Measurements from ENCODE around the gene MAD1L1.

The MAD1L1 gene

DNA sequence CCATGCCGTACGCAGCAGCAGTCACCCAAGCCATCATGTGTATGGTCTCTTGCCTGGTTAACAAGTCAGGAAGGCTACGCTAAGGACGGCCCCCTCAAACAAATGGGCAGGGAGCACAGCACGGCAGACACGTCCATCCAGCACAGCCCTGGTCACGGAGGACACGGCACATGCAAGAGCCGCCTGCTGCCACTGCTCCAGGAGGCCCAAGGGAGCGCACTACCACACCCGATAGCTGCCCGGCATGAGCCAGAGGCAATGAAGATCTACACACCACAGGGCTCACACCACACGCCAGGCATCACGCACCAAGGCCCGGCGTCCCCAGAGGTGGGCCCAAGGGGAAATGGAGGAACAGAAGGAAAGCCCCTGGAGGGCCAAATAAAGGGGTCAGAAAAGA lies 134.2 kb downstream of the MAD1L1 start:
- Histone ChIP-seq H3K9ac (ENCODE audit: low read length in 5 of 5) (no peak overlapping the region), H3K4me3 (ENCODE audit: low read depth in 1 of 5, low read length in 5 of 5) (no peak overlapping the region), H3K9me3 (ENCODE audit: control insufficient read depth in 5 of 5, low read length in 5 of 5) (no peaks in the 10 kb centered on the region), H3K4me1 (ENCODE audit: control insufficient read depth in 5 of 5, insufficient read depth in 5 of 5, low read length in 5 of 5) (peaks cover 0 to 11% (median 6%) of the 10 kb centered on the region in 5 donors), H3K27ac (ENCODE audit: low read depth, low read length) (no peak overlapping the region), H3K27me3 (ENCODE audit: control insufficient read depth in 5 of 5, insufficient read depth in 4 of 5, low read length in 5 of 5) (no peaks in the 10 kb centered on the region), H3K36me3 (ENCODE audit: control insufficient read depth in 5 of 5, insufficient read depth in 5 of 5, low read length in 5 of 5) (peaks cover 0 to 6% (median 3%) of the 10 kb centered on the region in 5 donors)

DNA sequence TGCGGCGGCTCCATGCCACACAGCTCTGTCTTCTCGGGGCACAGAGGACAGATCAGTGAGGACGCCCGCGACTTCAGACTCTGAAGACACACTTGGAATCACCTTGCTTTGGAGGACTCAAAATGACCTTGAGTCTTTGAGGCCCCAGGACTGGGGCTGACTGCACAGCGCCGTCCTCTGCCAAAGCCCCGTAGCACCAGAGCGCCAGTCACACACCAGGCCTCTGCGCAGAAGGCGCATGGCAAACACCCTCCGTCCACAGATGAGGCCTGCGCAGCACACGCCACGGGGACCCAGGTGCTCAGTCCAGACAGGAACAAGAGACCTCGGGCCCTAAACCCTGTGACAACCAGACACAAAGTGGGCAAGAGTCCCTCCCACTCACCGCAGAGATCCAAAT lies 134.7 kb downstream of the MAD1L1 start:
- Histone ChIP-seq H3K36me3 (ENCODE audit: control insufficient read depth in 5 of 5, insufficient read depth in 5 of 5, low read length in 5 of 5) (peaks cover 0 to 6% (median 3%) of the 10 kb centered on the region in 5 donors), H3K27me3 (ENCODE audit: control insufficient read depth in 5 of 5, insufficient read depth in 4 of 5, low read length in 5 of 5) (no peaks in the 10 kb centered on the region), H3K4me1 (ENCODE audit: control insufficient read depth in 5 of 5, insufficient read depth in 5 of 5, low read length in 5 of 5) (peaks cover 0 to 9% (median 5%) of the 10 kb centered on the region in 5 donors), H3K9ac (ENCODE audit: low read length in 5 of 5) (no peak overlapping the region), H3K4me3 (ENCODE audit: low read depth in 1 of 5, low read length in 5 of 5) (no peak overlapping the region), H3K27ac (ENCODE audit: low read depth, low read length) (no peak overlapping the region), H3K9me3 (ENCODE audit: control insufficient read depth in 5 of 5, low read length in 5 of 5) (no peaks in the 10 kb centered on the region)

DNA sequence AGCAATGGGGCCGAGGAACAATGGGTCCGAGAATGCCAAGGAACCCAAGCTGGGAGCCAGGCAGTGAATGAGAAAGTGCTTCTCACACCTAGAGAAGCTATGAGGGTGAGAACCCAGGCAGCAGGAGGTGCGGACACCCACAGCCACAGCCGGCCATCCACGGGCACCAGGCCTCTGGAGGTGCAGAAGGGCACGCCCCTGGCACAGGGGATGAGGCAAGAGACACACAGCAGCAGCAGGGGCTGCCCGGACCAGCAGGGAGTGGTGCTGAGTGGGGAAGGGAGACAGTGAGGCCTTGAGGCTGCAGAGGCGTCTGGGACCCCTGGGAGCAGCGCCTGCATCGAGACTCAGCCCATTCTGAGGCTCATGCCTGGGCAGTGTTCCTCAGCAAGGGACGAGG lies 135.3 kb downstream of the MAD1L1 start:
- peaks cover 0 to 9% (median 5%) of the 10 kb centered on the region in 5 donors for H3K4me1 ChIP-seq (ENCODE audit: control insufficient read depth in 5 of 5, insufficient read depth in 5 of 5, low read length in 5 of 5)
- H3K4me3 ChIP-seq (ENCODE audit: low read depth in 1 of 5, low read length in 5 of 5) = no peak overlapping the region
- H3K27ac ChIP-seq (ENCODE audit: low read depth, low read length) = no peak overlapping the region
- no peak overlapping the region for H3K9ac ChIP-seq (ENCODE audit: low read length in 5 of 5)
- H3K9me3 ChIP-seq (ENCODE audit: control insufficient read depth in 5 of 5, low read length in 5 of 5) = no peaks in the 10 kb centered on the region
- no peaks in the 10 kb centered on the region for H3K27me3 ChIP-seq (ENCODE audit: control insufficient read depth in 5 of 5, insufficient read depth in 4 of 5, low read length in 5 of 5)
- H3K36me3 ChIP-seq (ENCODE audit: control insufficient read depth in 5 of 5, insufficient read depth in 5 of 5, low read length in 5 of 5) = peaks cover 0 to 6% (median 3%) of the 10 kb centered on the region in 5 donors

DNA sequence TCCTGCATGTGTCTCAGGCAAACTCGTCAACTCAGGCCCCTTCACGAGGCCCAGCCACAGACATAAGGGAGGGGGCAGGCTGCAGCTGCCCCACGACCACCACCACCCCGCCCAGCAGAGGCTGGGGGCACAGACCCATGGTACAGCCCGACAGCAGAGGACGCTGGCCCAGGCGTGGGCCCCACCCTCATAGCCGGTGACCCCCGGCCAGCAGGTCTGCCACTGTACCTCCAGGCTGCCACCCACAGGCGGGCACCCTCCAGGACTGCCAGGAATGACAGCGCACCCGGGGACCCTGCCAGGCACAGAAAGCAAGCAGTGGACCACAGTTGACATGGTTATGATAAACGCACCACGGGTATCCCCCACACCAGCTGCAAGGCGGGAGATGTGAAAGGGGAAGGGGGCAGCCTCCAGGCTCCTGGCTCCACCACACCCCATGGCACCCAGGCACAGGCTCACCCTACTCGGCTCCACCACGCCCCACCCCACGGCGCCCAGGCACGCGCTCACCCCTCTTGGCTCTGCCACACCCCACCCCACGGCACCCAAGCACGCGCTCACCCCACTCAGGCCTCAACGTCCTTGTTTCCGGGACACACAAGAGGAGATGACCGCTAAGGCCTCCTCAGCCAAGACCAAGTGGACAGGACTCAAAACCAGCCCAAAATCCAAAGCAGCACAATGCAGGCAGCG lies 135.9 kb downstream of the MAD1L1 start:
- Histone ChIP-seq H3K27ac (ENCODE audit: low read depth, low read length) (no peak overlapping the region), H3K9ac (ENCODE audit: low read length in 5 of 5) (no peak overlapping the region), H3K27me3 (ENCODE audit: control insufficient read depth in 5 of 5, insufficient read depth in 4 of 5, low read length in 5 of 5) (no peaks in the 10 kb centered on the region), H3K4me1 (ENCODE audit: control insufficient read depth in 5 of 5, insufficient read depth in 5 of 5, low read length in 5 of 5) (peaks cover 0 to 9% (median 5%) of the 10 kb centered on the region in 5 donors), H3K4me3 (ENCODE audit: low read depth in 1 of 5, low read length in 5 of 5) (no peak overlapping the region), H3K9me3 (ENCODE audit: control insufficient read depth in 5 of 5, low read length in 5 of 5) (no peaks in the 10 kb centered on the region), H3K36me3 (ENCODE audit: control insufficient read depth in 5 of 5, insufficient read depth in 5 of 5, low read length in 5 of 5) (peaks cover 0 to 6% (median 3%) of the 10 kb centered on the region in 5 donors)

DNA sequence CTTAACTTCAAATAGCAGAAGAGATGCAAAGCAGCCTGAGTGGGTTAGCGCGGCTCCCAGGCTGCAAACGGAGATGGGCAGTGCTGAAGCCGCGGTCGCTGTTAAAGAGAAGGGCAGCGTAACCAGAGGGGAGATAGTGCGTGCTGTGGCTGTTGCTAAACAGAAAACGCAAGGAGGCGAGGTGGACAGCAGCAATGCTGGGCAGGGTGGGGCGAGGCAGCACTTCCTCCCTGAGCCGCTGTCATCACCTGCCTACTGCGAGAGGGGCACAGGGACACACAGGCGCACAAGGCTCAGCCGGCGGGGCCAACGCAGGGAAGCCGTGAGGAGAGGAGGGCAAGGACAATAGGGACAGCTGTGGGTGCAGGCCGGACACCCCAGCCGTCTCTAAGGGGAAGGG lies 137.3 kb downstream of the MAD1L1 start:
- no peaks in the 10 kb centered on the region for H3K9me3 ChIP-seq (ENCODE audit: control insufficient read depth in 5 of 5, low read length in 5 of 5)
- no peak overlapping the region for H3K27ac ChIP-seq (ENCODE audit: low read depth, low read length)
- H3K27me3 ChIP-seq (ENCODE audit: control insufficient read depth in 5 of 5, insufficient read depth in 4 of 5, low read length in 5 of 5) = no peaks in the 10 kb centered on the region
- peaks cover 0 to 8% (median 5%) of the 10 kb centered on the region in 5 donors for H3K36me3 ChIP-seq (ENCODE audit: control insufficient read depth in 5 of 5, insufficient read depth in 5 of 5, low read length in 5 of 5)
- no peak overlapping the region for H3K9ac ChIP-seq (ENCODE audit: low read length in 5 of 5)
- no peak overlapping the region for H3K4me3 ChIP-seq (ENCODE audit: low read depth in 1 of 5, low read length in 5 of 5)
- peaks cover 0 to 9% (median 5%) of the 10 kb centered on the region in 5 donors for H3K4me1 ChIP-seq (ENCODE audit: control insufficient read depth in 5 of 5, insufficient read depth in 5 of 5, low read length in 5 of 5)

DNA sequence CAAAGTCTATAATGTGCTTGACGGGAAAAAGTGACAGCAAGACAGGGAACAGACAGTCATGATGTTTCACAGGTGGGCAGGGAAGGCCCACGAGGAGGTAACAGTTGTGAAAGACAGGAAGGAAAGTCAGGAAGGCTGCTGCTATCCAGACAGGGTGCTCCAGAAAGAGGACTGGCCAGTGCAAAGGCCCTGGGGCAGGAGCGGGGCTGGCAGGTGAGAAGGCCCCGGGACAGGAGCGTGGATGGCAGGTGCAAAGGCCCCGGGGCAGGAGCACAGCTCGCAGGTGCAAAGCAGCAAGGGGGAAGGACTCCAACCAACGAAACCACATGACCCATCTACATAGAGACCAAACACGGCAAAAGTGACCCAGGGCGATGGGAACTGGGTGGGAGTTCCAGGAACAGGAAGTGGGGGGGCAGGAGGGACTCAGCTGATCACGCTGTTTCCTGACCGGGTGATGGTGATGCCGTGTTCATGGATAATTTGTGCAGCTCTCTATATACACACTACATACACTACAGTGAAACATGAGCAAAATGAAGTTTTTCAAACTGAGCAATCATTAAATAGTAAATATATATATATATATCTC lies 138.2 kb downstream of the MAD1L1 start:
- no peak overlapping the region for H3K27ac ChIP-seq (ENCODE audit: low read depth, low read length)
- H3K36me3 ChIP-seq (ENCODE audit: control insufficient read depth in 5 of 5, insufficient read depth in 5 of 5, low read length in 5 of 5) = peaks cover 0 to 15% (median 8%) of the 10 kb centered on the region in 5 donors
- H3K9ac ChIP-seq (ENCODE audit: low read length in 5 of 5) = no peak overlapping the region
- peaks cover 0 to 5% (median 3%) of the 10 kb centered on the region in 5 donors for H3K4me1 ChIP-seq (ENCODE audit: control insufficient read depth in 5 of 5, insufficient read depth in 5 of 5, low read length in 5 of 5)
- H3K27me3 ChIP-seq (ENCODE audit: control insufficient read depth in 5 of 5, insufficient read depth in 4 of 5, low read length in 5 of 5) = no peaks in the 10 kb centered on the region
- H3K9me3 ChIP-seq (ENCODE audit: control insufficient read depth in 5 of 5, low read length in 5 of 5) = no peaks in the 10 kb centered on the region
- H3K4me3 ChIP-seq (ENCODE audit: low read depth in 1 of 5, low read length in 5 of 5) = no peak overlapping the region

DNA sequence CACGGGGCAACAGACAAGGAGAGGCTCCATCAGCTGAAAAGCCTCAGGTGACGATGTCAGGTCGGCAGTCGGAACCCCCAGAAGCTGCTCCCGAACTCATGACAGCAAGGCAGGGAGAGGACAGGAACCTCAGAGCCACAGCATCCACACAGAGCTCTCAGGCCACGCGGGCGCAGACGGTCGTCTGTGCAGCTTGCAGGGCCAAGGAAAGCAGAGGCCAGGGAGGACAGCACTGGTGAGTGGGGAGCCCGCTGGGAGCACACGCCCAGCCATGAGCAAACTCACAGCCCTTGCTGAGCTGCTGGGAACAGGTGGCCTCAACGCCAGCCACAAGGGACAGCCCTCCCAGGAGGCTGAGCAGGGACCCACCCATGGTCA lies 138.9 kb downstream of the MAD1L1 start:
- Histone ChIP-seq H3K9me3 (ENCODE audit: control insufficient read depth in 5 of 5, low read length in 5 of 5) (no peaks in the 10 kb centered on the region), H3K4me1 (ENCODE audit: control insufficient read depth in 5 of 5, insufficient read depth in 5 of 5, low read length in 5 of 5) (peaks cover 0 to 5% (median 0%) of the 10 kb centered on the region in 5 donors), H3K27me3 (ENCODE audit: control insufficient read depth in 5 of 5, insufficient read depth in 4 of 5, low read length in 5 of 5) (no peaks in the 10 kb centered on the region), H3K4me3 (ENCODE audit: low read depth in 1 of 5, low read length in 5 of 5) (no peak overlapping the region), H3K9ac (ENCODE audit: low read length in 5 of 5) (no peak overlapping the region), H3K36me3 (ENCODE audit: control insufficient read depth in 5 of 5, insufficient read depth in 5 of 5, low read length in 5 of 5) (peaks cover 0 to 15% (median 8%) of the 10 kb centered on the region in 5 donors), H3K27ac (ENCODE audit: low read depth, low read length) (no peak overlapping the region)

DNA sequence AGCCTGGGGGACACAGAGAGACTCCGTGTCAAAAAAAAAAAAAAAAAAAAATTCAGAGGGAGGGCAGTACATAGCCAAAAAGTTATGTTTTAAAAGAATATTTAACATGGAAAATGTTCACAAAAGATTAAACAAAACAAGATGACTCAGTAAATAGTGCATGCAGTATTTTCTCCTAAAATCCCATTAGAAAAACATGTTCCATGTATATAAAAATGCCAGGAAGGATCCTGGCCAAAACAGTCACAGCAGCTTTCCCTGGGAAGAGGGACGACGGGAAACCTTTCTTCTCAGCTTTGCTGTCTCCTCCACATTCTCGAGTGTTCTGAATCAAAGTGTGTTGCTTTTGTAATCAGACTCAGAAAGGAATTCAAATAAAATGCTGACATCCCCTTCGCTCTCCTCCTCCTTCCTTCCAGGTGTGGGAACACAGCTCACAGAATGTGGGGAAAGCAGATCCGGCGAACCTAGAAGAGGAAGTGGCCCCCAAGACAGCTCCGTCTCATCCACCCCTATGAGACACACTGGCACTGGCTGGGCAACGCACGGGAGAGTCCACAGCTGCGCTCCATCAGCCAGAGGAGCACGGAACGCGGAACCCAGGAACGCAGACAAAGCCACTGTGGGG lies 139.4 kb downstream of the MAD1L1 start:
- peaks cover 0 to 15% (median 8%) of the 10 kb centered on the region in 5 donors for H3K36me3 ChIP-seq (ENCODE audit: control insufficient read depth in 5 of 5, insufficient read depth in 5 of 5, low read length in 5 of 5)

DNA sequence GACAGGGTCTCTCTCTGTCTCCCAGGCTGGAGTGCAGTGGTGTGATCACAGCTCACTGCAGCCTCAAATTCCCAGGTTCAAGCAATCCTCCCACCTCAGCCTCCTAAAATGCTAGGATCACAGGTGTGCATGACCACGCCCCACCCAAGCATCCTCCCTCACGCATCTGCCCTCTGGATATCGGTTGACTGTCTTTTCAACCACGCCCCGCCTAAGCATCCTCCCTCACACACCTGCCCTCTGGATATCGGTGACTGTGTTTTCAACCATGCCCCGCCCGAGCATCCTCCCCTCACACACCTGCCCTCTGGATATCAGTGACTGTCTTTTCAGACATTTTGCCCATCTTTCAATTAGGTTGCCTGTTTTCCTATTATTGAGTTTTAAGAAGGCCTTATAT lies 140.5 kb downstream of the MAD1L1 start:
- Histone ChIP-seq H3K27me3 (ENCODE audit: control insufficient read depth in 5 of 5, insufficient read depth in 4 of 5, low read length in 5 of 5) (no peaks in the 10 kb centered on the region), H3K36me3 (ENCODE audit: control insufficient read depth in 5 of 5, insufficient read depth in 5 of 5, low read length in 5 of 5) (peaks cover 0 to 18% (median 5%) of the 10 kb centered on the region in 5 donors), H3K9ac (ENCODE audit: low read length in 5 of 5) (no peak overlapping the region), H3K9me3 (ENCODE audit: control insufficient read depth in 5 of 5, low read length in 5 of 5) (no peaks in the 10 kb centered on the region), H3K27ac (ENCODE audit: low read depth, low read length) (no peak overlapping the region), H3K4me1 (ENCODE audit: control insufficient read depth in 5 of 5, insufficient read depth in 5 of 5, low read length in 5 of 5) (peaks cover 0 to 2% (median 0%) of the 10 kb centered on the region in 5 donors), H3K4me3 (ENCODE audit: low read depth in 1 of 5, low read length in 5 of 5) (no peak overlapping the region)

More for the DNA sequence above, 139.4 kb downstream of the MAD1L1 start:
- H3K9ac ChIP-seq (ENCODE audit: low read length in 5 of 5) = no peak overlapping the region
- H3K9me3 ChIP-seq (ENCODE audit: control insufficient read depth in 5 of 5, low read length in 5 of 5) = no peaks in the 10 kb centered on the region
- peaks cover 0 to 5% (median 0%) of the 10 kb centered on the region in 5 donors for H3K4me1 ChIP-seq (ENCODE audit: control insufficient read depth in 5 of 5, insufficient read depth in 5 of 5, low read length in 5 of 5)
- H3K4me3 ChIP-seq (ENCODE audit: low read depth in 1 of 5, low read length in 5 of 5) = no peak overlapping the region
- H3K27me3 ChIP-seq (ENCODE audit: control insufficient read depth in 5 of 5, insufficient read depth in 4 of 5, low read length in 5 of 5) = no peaks in the 10 kb centered on the region
- no peak overlapping the region for H3K27ac ChIP-seq (ENCODE audit: low read depth, low read length)

Data from subcutaneous abdominal adipose tissue (tissue), 5 donors.